Transverse colon (tissue), 4 donors: ENCODE measurements around the gene NEUROD2.

ENCODE experiments used
- CTCF ChIP-seq, 5 experiments: fragments of 200-600 bp in 3 of 5; fragments of 450-650 bp in 2 of 5; sonication (generic) in 3 of 5; IDR thresholded peaks; 1 replicate in 2 of 5; 2 replicates in 3 of 5; pipeline ENCODE4 v1.5.1; 2016 to 2017; ENCODE audit warnings: antibody characterized with exemption in 5 of 5, inconsistent platforms in 3 of 5, mild to moderate bottlenecking in 2 of 5, moderate library complexity in 1 of 5
- EP300 ChIP-seq: sonication (generic); formaldehyde crosslinking; IDR thresholded peaks from one replicate; pipeline ENCODE4 v1.6.1; 2017; ENCODE audit warnings: antibody characterized with exemption, low read depth
- POLR2A ChIP-seq: fragments of 450-650 bp; IDR thresholded peaks from one replicate; pipeline ENCODE4 v1.6.1; 2016; ENCODE audit warnings: antibody characterized with exemption, mild to moderate bottlenecking, moderate library complexity
- POLR2AphosphoS5 ChIP-seq, 3 donors: sonication (generic); formaldehyde crosslinking; IDR thresholded peaks; one replicate each; pipeline ENCODE4 v1.6.1; 2016; ENCODE audit warnings: antibody characterized with exemption in 3 of 3

- TF ChIP-seq POLR2A = no peak
- TF ChIP-seq CTCF (IDR thresholded peaks at IDR 0.05) = no peak
- no peak for TF ChIP-seq POLR2AphosphoS5 (IDR thresholded peaks at IDR 0.05)
- no peak for TF ChIP-seq EP300
Observed at GRCh38 chr17:39600288-39600996, 7.3 kb downstream of the NEUROD2 start.
